MCF 10A (cell line): ENCODE results near the gene PRDM1. TPM values are rescaled to one million over a fixed set of nuclear protein-coding genes. Genes with fewer than 3 reads are reported as not detected.

Experiments
- BruUV-seq: library from RNA; stranded (reverse); fragments of 400-500 nt; replicated peaks from 2 replicates; lab custom pipeline; 2021; lab: Mats Ljungman, UMichigan
- CTCF ChIA-PET: fragments of 300-600 bp; sonication (Branson Sonifier 250); formaldehyde crosslinking; extraction: SDS; loops from one replicate; lab custom pipeline; 2021; ENCODE audit warnings: antibody characterized with exemption, inconsistent platforms; lab: Yijun Ruan, JAX
- POLR2A ChIA-PET: fragments of 300-600, 350-650 bp; sonication (Branson Sonifier 250); formaldehyde crosslinking; extraction: SDS; loops from one replicate; lab custom pipeline; 2020; ENCODE audit warnings: antibody characterized with exemption, inconsistent platforms; lab: Yijun Ruan, JAX
- DNase-seq: peaks from one replicate; pipeline ENCODE4 v3.0.0-alpha.2; 2018; ENCODE audit not compliant: unreplicated experiment
- H3K27ac Mint-ChIP-seq: one replicate; pipeline ENCODE4 v1.8.0; 2022; ENCODE audit warnings: mild to moderate bottlenecking, low read depth, mixed read lengths; ENCODE audit not compliant: unreplicated experiment
- H3K27me3 Mint-ChIP-seq: one replicate; pipeline ENCODE4 v1.8.0; 2022; ENCODE audit warnings: mixed read lengths; ENCODE audit not compliant: insufficient read depth, unreplicated experiment
- H3K36me3 Mint-ChIP-seq: one replicate; pipeline ENCODE4 v1.8.0; 2022; ENCODE audit warnings: mild to moderate bottlenecking, moderate library complexity, mixed read lengths; ENCODE audit not compliant: insufficient read depth, unreplicated experiment
- H3K4me1 Mint-ChIP-seq: one replicate; pipeline ENCODE4 v1.8.0; 2022; ENCODE audit warnings: mixed read lengths; ENCODE audit not compliant: insufficient read depth, unreplicated experiment
- H3K4me3 Mint-ChIP-seq: one replicate; pipeline ENCODE4 v1.8.0; 2022; ENCODE audit warnings: mild to moderate bottlenecking, moderate library complexity, mixed read lengths; ENCODE audit not compliant: unreplicated experiment
- H3K9me3 Mint-ChIP-seq: one replicate; pipeline ENCODE4 v1.8.0; 2022; ENCODE audit warnings: mixed read lengths; ENCODE audit not compliant: unreplicated experiment
- intact Hi-C: fragments of 100-400 bp; cut with micrococcal nuclease; formaldehyde crosslinking; loops from 2 replicates; pipeline ENCODE4 v1.14.1; 2022
- total RNA-seq: library from RNA; stranded (reverse); gene quantifications from 2 replicates; pipeline ENCODE4 v1.2.3, GENCODE V29; 2022
- TF ChIP-seq, protein P1 (sequence below): fragments of 200-600 bp; IDR thresholded peaks from one replicate; pipeline ENCODE4 v1.8.0; 2022; ENCODE audit warnings: antibody characterized with exemption, mild to moderate bottlenecking; ENCODE audit not compliant: unreplicated experiment

The PRDM1 gene
- total RNA-seq, 1 experiment from 2014 or later: 13.1 TPM

DNA sequence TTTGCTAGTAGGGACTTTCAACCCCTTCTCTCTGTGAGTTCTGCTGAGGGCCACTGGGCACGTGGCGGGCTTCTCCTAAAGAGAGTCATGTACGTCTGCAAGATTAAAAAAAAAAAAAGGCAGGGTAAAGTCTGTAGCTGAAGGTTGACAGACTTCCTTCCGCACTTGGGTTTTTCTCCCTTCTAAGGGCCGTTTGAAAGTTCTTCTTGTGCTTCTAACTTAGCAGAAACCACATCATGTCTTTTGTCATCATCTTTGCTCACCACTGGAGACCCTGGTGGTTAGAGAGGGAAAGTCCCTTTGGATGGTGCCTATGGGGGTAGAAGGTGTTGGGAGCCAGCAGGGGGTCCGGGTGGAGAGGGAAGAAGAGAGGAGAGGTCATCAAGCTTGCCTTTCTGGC lies 31.4 kb downstream of the PRDM1 start:
- POLR2A ChIA-PET: interaction anchor here (0.7 to 1.6 kb wide), 4 partner anchors 12 to 303 kb away, joined by 3 to 5 read pairs (median 4); no protein-coding TSS in a partner anchor
- no peaks in the 10 kb centered on the region for H3K27me3 Mint-ChIP-seq
- no peak for DNase-seq
- CTCF ChIA-PET: interaction anchor here (0.8 kb wide), 1 partner anchor 313 kb away, joined by 3 read pairs; no protein-coding TSS in a partner anchor
- no peak overlapping the region for H3K4me3 Mint-ChIP-seq
- intact Hi-C loops: no loop called here
- no peaks in the 10 kb centered on the region for H3K4me1 Mint-ChIP-seq
- TF ChIP-seq, protein P1, sequence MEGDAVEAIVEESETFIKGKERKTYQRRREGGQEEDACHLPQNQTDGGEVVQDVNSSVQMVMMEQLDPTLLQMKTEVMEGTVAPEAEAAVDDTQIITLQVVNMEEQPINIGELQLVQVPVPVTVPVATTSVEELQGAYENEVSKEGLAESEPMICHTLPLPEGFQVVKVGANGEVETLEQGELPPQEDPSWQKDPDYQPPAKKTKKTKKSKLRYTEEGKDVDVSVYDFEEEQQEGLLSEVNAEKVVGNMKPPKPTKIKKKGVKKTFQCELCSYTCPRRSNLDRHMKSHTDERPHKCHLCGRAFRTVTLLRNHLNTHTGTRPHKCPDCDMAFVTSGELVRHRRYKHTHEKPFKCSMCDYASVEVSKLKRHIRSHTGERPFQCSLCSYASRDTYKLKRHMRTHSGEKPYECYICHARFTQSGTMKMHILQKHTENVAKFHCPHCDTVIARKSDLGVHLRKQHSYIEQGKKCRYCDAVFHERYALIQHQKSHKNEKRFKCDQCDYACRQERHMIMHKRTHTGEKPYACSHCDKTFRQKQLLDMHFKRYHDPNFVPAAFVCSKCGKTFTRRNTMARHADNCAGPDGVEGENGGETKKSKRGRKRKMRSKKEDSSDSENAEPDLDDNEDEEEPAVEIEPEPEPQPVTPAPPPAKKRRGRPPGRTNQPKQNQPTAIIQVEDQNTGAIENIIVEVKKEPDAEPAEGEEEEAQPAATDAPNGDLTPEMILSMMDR: no peak
- no TSS peak for BruUV-seq
- no peaks in the 10 kb centered on the region for H3K9me3 Mint-ChIP-seq
- H3K27ac Mint-ChIP-seq: no peak overlapping the region
- no peaks in the 10 kb centered on the region for H3K36me3 Mint-ChIP-seq

DNA sequence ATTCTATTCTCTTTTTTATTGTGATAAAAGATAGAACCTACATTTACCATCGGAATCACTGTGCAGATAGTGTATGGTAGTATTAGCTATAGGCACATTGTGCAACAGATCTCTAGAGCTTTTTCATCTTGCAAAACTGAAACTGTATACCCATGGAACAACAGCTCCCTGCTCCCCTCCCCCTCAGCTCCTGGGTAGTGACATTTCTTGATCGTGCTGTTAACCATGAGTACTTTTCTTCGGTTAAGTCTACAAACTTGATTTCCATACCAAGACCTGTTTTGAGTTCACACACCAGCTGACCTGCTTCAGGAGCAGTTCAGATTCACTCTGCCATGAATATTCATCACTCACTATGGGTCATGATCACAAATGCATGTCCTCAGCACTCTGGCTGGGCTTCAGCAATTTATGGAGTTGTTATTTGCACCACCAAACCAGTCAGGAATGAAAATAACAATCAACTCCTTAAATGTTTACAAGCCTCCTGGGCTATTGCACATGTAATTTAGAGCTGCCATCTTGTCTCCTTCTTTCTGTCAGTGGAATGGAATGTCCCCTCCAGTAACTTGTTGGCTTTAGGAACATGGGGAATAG lies 32.8 kb downstream of the PRDM1 start:
- POLR2A ChIA-PET: interaction anchor here (1.5 to 1.6 kb wide), 2 partner anchors 11 to 23 kb away, joined by 3 to 4 read pairs; no protein-coding TSS in a partner anchor
- no peaks in the 10 kb centered on the region for H3K9me3 Mint-ChIP-seq
- intact Hi-C loops: no loop called here
- TF ChIP-seq, protein P1: no peak
- CTCF ChIA-PET: interaction anchor here (0.6 kb wide), 2 partner anchors 132 to 529 kb away, joined by 3 to 5 read pairs; no protein-coding TSS in a partner anchor
- no peaks in the 10 kb centered on the region for H3K4me1 Mint-ChIP-seq
- H3K4me3 Mint-ChIP-seq: no peak overlapping the region
- DNase-seq: no peak
- H3K27ac Mint-ChIP-seq: no peak overlapping the region
- no peaks in the 10 kb centered on the region for H3K27me3 Mint-ChIP-seq
- BruUV-seq: no TSS peak
- H3K36me3 Mint-ChIP-seq: no peaks in the 10 kb centered on the region

DNA sequence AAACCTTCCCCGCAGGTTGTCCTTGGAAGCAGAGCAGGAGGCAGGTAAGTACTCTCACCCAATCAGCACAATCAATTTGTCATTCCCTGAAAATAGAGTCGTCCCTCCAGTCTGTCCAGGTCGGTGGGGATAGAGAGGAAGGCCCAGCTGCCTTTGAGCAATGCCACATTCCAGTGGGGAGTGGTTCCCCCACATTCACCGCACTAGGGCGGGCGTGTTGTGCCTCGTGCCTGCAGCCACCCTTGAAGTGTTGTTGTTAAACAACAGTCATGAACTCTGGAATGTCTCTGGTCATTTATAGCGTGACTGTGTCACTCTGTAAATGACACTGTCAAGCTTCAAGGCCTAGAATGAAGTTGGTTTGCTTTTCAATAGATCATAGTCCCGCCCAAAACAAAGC lies 33.4 kb downstream of the PRDM1 start:
- DNase-seq: no peak
- no peak overlapping the region for H3K27ac Mint-ChIP-seq
- H3K27me3 Mint-ChIP-seq: no peaks in the 10 kb centered on the region
- H3K4me3 Mint-ChIP-seq: no peak overlapping the region
- no peaks in the 10 kb centered on the region for H3K4me1 Mint-ChIP-seq
- H3K9me3 Mint-ChIP-seq: no peaks in the 10 kb centered on the region
- TF ChIP-seq, protein P1: no peak
- ChIA-PET POLR2A (interaction anchor here (0.7 to 1.5 kb wide), 2 partner anchors 9 to 10 kb away, joined by 3 read pairs; no protein-coding TSS in a partner anchor), CTCF (interaction anchor here (0.6 kb wide), 1 partner anchor 1472 kb away, joined by 3 read pairs; no protein-coding TSS in a partner anchor)
- intact Hi-C loops: no loop called here
- no peaks in the 10 kb centered on the region for H3K36me3 Mint-ChIP-seq
- BruUV-seq: no TSS peak

DNA sequence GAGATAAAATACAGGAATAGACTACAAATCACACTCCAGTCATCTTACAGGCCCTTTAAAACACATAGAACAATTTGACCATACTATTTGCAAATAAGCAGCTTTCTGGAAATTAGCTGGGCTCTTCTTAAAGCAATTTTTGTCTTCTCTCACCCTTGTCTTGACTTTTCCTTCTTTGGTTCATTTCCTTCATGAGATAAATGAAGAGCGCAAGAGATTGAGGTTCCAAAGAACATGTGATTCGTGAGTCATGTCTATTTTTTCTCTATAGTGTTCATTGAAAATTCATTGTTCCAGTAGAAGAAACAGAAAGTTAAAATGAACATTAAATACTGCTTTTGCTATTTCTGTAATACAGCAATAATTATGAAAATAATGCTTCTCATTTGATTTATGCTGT lies 33.9 kb downstream of the PRDM1 start:
- intact Hi-C loops: no loop called here
- ChIA-PET POLR2A (interaction anchor here (0.7 to 1.5 kb wide), 2 partner anchors 9 to 10 kb away, joined by 3 read pairs; no protein-coding TSS in a partner anchor), CTCF (interaction anchor here (0.6 kb wide), 1 partner anchor 1473 kb away, joined by 3 read pairs; no protein-coding TSS in a partner anchor)
- no peak for DNase-seq
- Mint-ChIP-seq H3K27me3 (no peaks in the 10 kb centered on the region), H3K4me3 (no peak overlapping the region), H3K27ac (no peak overlapping the region), H3K36me3 (no peaks in the 10 kb centered on the region), H3K9me3 (no peaks in the 10 kb centered on the region), H3K4me1 (no peaks in the 10 kb centered on the region)
- TF ChIP-seq, protein P1: no peak
- no TSS peak for BruUV-seq
